Natural killer cell (primary cell): Measurements from ENCODE around the gene SPANXC. TPM values are rescaled to one million over a fixed set of nuclear protein-coding genes. Genes with fewer than 3 reads are reported as not detected.

Experiments used
- total RNA-seq, 4 donors: library from RNA; stranded (reverse); fragments of 120-200 nt in 1 of 4; gene quantifications; one replicate each; pipeline versions ENCODE4 v1.2.3 to v1.2.4, GENCODE V29; 2013 to 2022

The SPANXC gene
- total RNA-seq, 3 donors from 2014 or later (not counting 1 experiment from before 2014, with no cell fraction given), result not detected

Other genes starting within 250 kb of the SPANXC start
- not detected for gene SPANXB1, start 239.9 kb downstream of the SPANXC start, total RNA-seq
- gene LDOC1, start 65.4 kb downstream of the SPANXC start, total RNA-seq, result 1 to 10 TPM; 3.5 to 7.3 (median 5.2) TPM